Stimulated activated CD4-positive, alpha-beta T cell treated with anti-CD3 and anti-CD28 coated beads, Interleukin-2, amount 100 ng/mL, for 48 hours (primary cell): ENCODE data around the gene KTN1.

ENCODE experiments used
- DNase-seq, 2 donors: peaks; one replicate each; pipeline ENCODE4 v3.0.0-alpha.2; 2020

Gene KTN1

GRCh38 chr14:55614304-55614703 is 34.3 kb downstream of the KTN1 start:
- DNase-seq, result no peak

GRCh38 chr14:55620277-55620676 is 40.3 kb downstream of the KTN1 start:
- DNase-seq, result no peak

- DNase-seq, result no peak
Observed at GRCh38 chr14:55620981-55621380, 41.0 kb downstream of the KTN1 start.

GRCh38 chr14:55621391-55621790 is 41.4 kb downstream of the KTN1 start:
- DNase-seq, result no peak

- DNase-seq, result no peak
Observed at GRCh38 chr14:55624913-55625312, 44.9 kb downstream of the KTN1 start.

- DNase-seq, result no peak
Observed at GRCh38 chr14:55625481-55625880, 45.5 kb downstream of the KTN1 start.

GRCh38 chr14:55626131-55626530 is 46.1 kb downstream of the KTN1 start:
- no peak for DNase-seq

GRCh38 chr14:55628426-55628825 is 48.4 kb downstream of the KTN1 start:
- DNase-seq, result no peak

- DNase-seq, result no peak
Observed at GRCh38 chr14:55638665-55639064, 58.7 kb downstream of the KTN1 start.

GRCh38 chr14:55641290-55641689 is 61.3 kb downstream of the KTN1 start:
- DNase-seq, result no peak

GRCh38 chr14:55641954-55642353 is 61.9 kb downstream of the KTN1 start:
- DNase-seq, result no peak

- DNase-seq, result no peak
Observed at GRCh38 chr14:55645145-55645544, 65.1 kb downstream of the KTN1 start.

- no peak for DNase-seq
Observed at GRCh38 chr14:55645845-55646832, 66.1 kb downstream of the KTN1 start.

- no peak for DNase-seq
Observed at GRCh38 chr14:55650992-55651391, 71.0 kb downstream of the KTN1 start.

GRCh38 chr14:55654243-55654642 is 74.2 kb downstream of the KTN1 start:
- no peak for DNase-seq

GRCh38 chr14:55661029-55661428 is 81.0 kb downstream of the KTN1 start:
- DNase-seq, result no peak

- DNase-seq, result no peak
Observed at GRCh38 chr14:55662752-55663151, 82.7 kb downstream of the KTN1 start.

- no peak for DNase-seq
Observed at GRCh38 chr14:55665067-55665675, 85.2 kb downstream of the KTN1 start.

- DNase-seq, result no peak
Observed at GRCh38 chr14:55667801-55668200, 87.8 kb downstream of the KTN1 start.

- DNase-seq, result no peak
Observed at GRCh38 chr14:55671641-55672040, 91.6 kb downstream of the KTN1 start.

GRCh38 chr14:55673048-55673447 is 93.0 kb downstream of the KTN1 start:
- no peak for DNase-seq

GRCh38 chr14:55681096-55681495 is 101.1 kb downstream of the KTN1 start:
- no peak for DNase-seq

GRCh38 chr14:55684956-55685584 is 105.1 kb downstream of the KTN1 start:
- no peak for DNase-seq

GRCh38 chr14:55686713-55687112 is 106.7 kb downstream of the KTN1 start:
- DNase-seq, result no peak
